Progenitor cell of endocrine pancreas (in vitro differentiated cells): ENCODE data around the gene CHL1. TPM values are rescaled to one million over a fixed set of nuclear protein-coding genes. Genes with fewer than 3 reads are reported as not detected.

Experiments
- DNase-seq: peaks from one replicate; pipeline ENCODE4 v3.0.0; 2021; ENCODE audit warnings: low spot score; ENCODE audit not compliant: unreplicated experiment
- H3K27ac Mint-ChIP-seq: 2 replicates; pipeline ENCODE4 v1.8.0; 2021; ENCODE audit warnings: mild to moderate bottlenecking, moderate library complexity, mixed read lengths
- H3K27me3 Mint-ChIP-seq: 2 replicates; pipeline ENCODE4 v1.8.0; 2021; ENCODE audit warnings: mixed read lengths
- H3K36me3 Mint-ChIP-seq: 2 replicates; pipeline ENCODE4 v1.8.0; 2022; ENCODE audit warnings: mixed read lengths; ENCODE audit not compliant: insufficient read depth
- H3K4me1 Mint-ChIP-seq: 2 replicates; pipeline ENCODE4 v1.8.0; 2021; ENCODE audit warnings: low read depth, mixed read lengths
- H3K4me3 Mint-ChIP-seq: 2 replicates; pipeline ENCODE4 v1.8.0; 2021; ENCODE audit warnings: low read depth, mild to moderate bottlenecking, moderate library complexity, mixed read lengths
- H3K9me3 Mint-ChIP-seq: 2 replicates; pipeline ENCODE4 v1.8.0; 2021; ENCODE audit warnings: low read depth, mixed read lengths
- CTCF ChIP-seq: fragments of 200-600 bp; sonication (generic); IDR thresholded peaks from one replicate; pipeline ENCODE4 v1.5.0; 2021; ENCODE audit warnings: antibody characterized with exemption, mild to moderate bottlenecking; ENCODE audit not compliant: unreplicated experiment
- total RNA-seq: library from RNA; stranded (reverse); gene quantifications from 2 replicates; pipeline ENCODE4 v1.2.1, GENCODE V29; 2021

CHL1 gene
- total RNA-seq, 1 donor from 2014 or later: 24.7 TPM

GRCh38 chr3:217948-218347 lies 21.4 kb downstream of the CHL1 start:
- Mint-ChIP-seq H3K36me3 (peaks cover 3% of the 10 kb centered on the region), H3K4me1 (peaks cover 4% of the 10 kb centered on the region), H3K4me3 (no peak overlapping the region), H3K27ac (no peak overlapping the region), H3K27me3 (no peaks in the 10 kb centered on the region), H3K9me3 (peaks cover 11% of the 10 kb centered on the region)
- TF ChIP-seq CTCF: no peak
- no peak for DNase-seq

GRCh38 chr3:228442-229182 lies 32.0 kb downstream of the CHL1 start:
- Mint-ChIP-seq H3K36me3 (no peaks in the 10 kb centered on the region), H3K4me1 (peaks cover 18% of the 10 kb centered on the region), H3K4me3 (no peak overlapping the region), H3K27me3 (peaks cover 8% of the 10 kb centered on the region), H3K9me3 (peaks cover 6% of the 10 kb centered on the region), H3K27ac (no peak overlapping the region)
- no peak for DNase-seq
- no peak for TF ChIP-seq CTCF

- Mint-ChIP-seq H3K4me1 (peaks cover 18% of the 10 kb centered on the region), H3K9me3 (peaks cover 4% of the 10 kb centered on the region), H3K27me3 (peaks cover 8% of the 10 kb centered on the region), H3K36me3 (no peaks in the 10 kb centered on the region), H3K27ac (no peak overlapping the region), H3K4me3 (no peak overlapping the region)
- no peak for TF ChIP-seq CTCF
- DNase-seq: no peak
Measured at GRCh38 chr3:229183-229661, 32.7 kb downstream of the CHL1 start.

GRCh38 chr3:236881-237280 lies 40.3 kb downstream of the CHL1 start:
- Mint-ChIP-seq H3K27me3 (no peaks in the 10 kb centered on the region), H3K9me3 (no peaks in the 10 kb centered on the region), H3K4me1 (no peaks in the 10 kb centered on the region), H3K36me3 (no peaks in the 10 kb centered on the region), H3K4me3 (no peak overlapping the region), H3K27ac (no peak overlapping the region)
- no peak for TF ChIP-seq CTCF
- no peak for DNase-seq

- Mint-ChIP-seq H3K9me3 (no peaks in the 10 kb centered on the region), H3K36me3 (no peaks in the 10 kb centered on the region), H3K4me3 (no peak overlapping the region), H3K4me1 (no peaks in the 10 kb centered on the region), H3K27ac (peak overlapping the region; percentile 29), H3K27me3 (no peaks in the 10 kb centered on the region)
- DNase-seq: no peak
- TF ChIP-seq CTCF: no peak
Measured at GRCh38 chr3:242602-243355, 46.2 kb downstream of the CHL1 start.
